Heart left ventricle (tissue), 16 donors: ENCODE measurements around the gene PDIA6. TPM values are rescaled to one million over a fixed set of nuclear protein-coding genes. Genes with fewer than 3 reads are reported as not detected.

Experiments used
- ATAC-seq, 4 donors: fragments of 200-7000 bp; cut with Tn5 transposase; one replicate each; pipeline ENCODE4 v1.9.1; 2020 to 2022; ENCODE audit warnings: moderate library complexity in 4 of 4, mild to moderate bottlenecking in 3 of 4, moderate number of reproducible peaks in 1 of 4
- DNase-seq, 5 donors: peaks; one replicate each; pipeline ENCODE4 v3.0.0-alpha.2; 2020
- H3K27ac ChIP-seq, 12 donors: fragments of 200-600 bp; sonication (generic) in 4 of 12; one replicate each; pipeline versions ENCODE4 v1.5.0 to v1.8.0; 2016 to 2022; ENCODE audit warnings: mild to moderate bottlenecking in 2 of 12
- H3K27me3 ChIP-seq, 9 donors: fragments of 200-600 bp; sonication (generic) in 2 of 9; one replicate each; pipeline versions ENCODE4 v1.5.1 to v1.8.0; 2016 to 2022; ENCODE audit warnings: mild to moderate bottlenecking in 3 of 9
- H3K36me3 ChIP-seq, 9 donors: fragments of 200-600 bp; sonication (generic) in 2 of 9; one replicate each; pipeline versions ENCODE4 v1.5.0 to v1.8.0; 2018 to 2022; ENCODE audit warnings: mild to moderate bottlenecking in 2 of 9
- H3K4me1 ChIP-seq, 12 donors: fragments of 200-600 bp; sonication (generic) in 4 of 12; one replicate each; pipeline versions ENCODE4 v1.5.0 to v1.8.0; 2016 to 2022; ENCODE audit warnings: mild to moderate bottlenecking in 3 of 12
- H3K4me3 ChIP-seq, 12 donors: fragments of 200-600 bp; sonication (generic) in 4 of 12; one replicate each; pipeline versions ENCODE4 v1.5.0 to v1.8.0; 2017 to 2022; ENCODE audit warnings: mild to moderate bottlenecking in 9 of 12, moderate library complexity in 4 of 12
- H3K9me3 ChIP-seq, 12 donors: fragments of 200-600 bp; sonication (generic) in 4 of 12; one replicate each; pipeline versions ENCODE4 v1.5.0 to v1.8.0; 2016 to 2022; ENCODE audit warnings: mild to moderate bottlenecking in 1 of 12
- POLR2A ChIP-seq, 2 donors: fragments of 450-650 bp; IDR thresholded peaks; one replicate each; pipeline ENCODE4 v1.6.1; 2017; ENCODE audit warnings: antibody characterized with exemption in 2 of 2, mild to moderate bottlenecking in 2 of 2, moderate library complexity in 2 of 2
- WGBS, 4 donors: extraction: QIAGEN DNeasy Blood & Tissue Kit in 2 of 4; methylation state at CpG; one replicate each; pipeline versions ENCODE4 v1.1.5 to v1.1.7; 2013 to 2018; 5-methylcytosine and 5-hydroxymethylcytosine counted together
- intact Hi-C, 10 donors: fragments of 100-400 bp; cut with DNase I; formaldehyde crosslinking; loops; one replicate each; pipeline versions ENCODE4 v1.11.1 to v1.14.2; 2022
- polyA plus RNA-seq, 2 donors: library from polyadenylated mRNA; stranded (reverse); fragments of 200-250 nt; gene quantifications; one replicate each; pipeline ENCODE4 v1.2.3, GENCODE V29; 2013
- total RNA-seq, 9 donors: library from RNA; depleted of rRNA in 2 of 9; stranded (reverse); fragments of >200 nt in 2 of 9; fragmentation: NEBNext Ultra II Directional in 3 of 9; extraction: Animal tissue kit (Norgen Biotek cat#: 25700) in 3 of 9; gene quantifications; one replicate each; pipeline versions ENCODE4 v1.1.0 to v1.2.4, GENCODE V29; 2016 to 2023
- TF ChIP-seq, protein P1 (sequence below), 12 donors: fragments of 200-600 bp; sonication (generic) in 4 of 12; IDR thresholded peaks; one replicate each; pipeline versions ENCODE4 v1.5.0 to v1.8.0; 2018 to 2022; ENCODE audit warnings: antibody characterized with exemption in 12 of 12, mild to moderate bottlenecking in 5 of 12
- donor health status: ischemic (EF 13 %, LVEDD 7.1; RV severe dilation, severe dysfunction).
- donor health status: healthy with polysubstance abuse.
- donor health status: DM: no; HTN: yes; CAD: no.
- donor health status: DM: no; HTN: no; CAD: no.
- donor health status: ischemic (EF 25% LVEDD 6.9; RV normal size, moderate dysfunction).
- donor health status: ischemic (EF 25% LVEDD 5.7; RV mildly dilated, moderate dysfunction).
- donor health status: healthy.
- donor health status: DM: yes; HTN: yes; CAD: no.
- donor health status: ischemic (EF 35%, LVEDD 5.7; RV mildly dilated, moderate dysfunction).
- donor health status: nonischemic (EF 11% LVEDD 7.7; RV severe dilation, severe dysfunction).
- donor health status: DM: yes; HTN: yes; CAD: no.
- donor health status: PGD.
- donor health status: ischemic (EF 29% LVEDD 5.4; RV normal size, mild dysfunction).
- donor health status: nonischemic (EF 23%, LVEDD 6.1; RV moderate dilation, normal function).

The PDIA6 gene
- total and polyA plus RNA-seq, 11 donors = 32.0 to 402 (median 110) TPM

DNA sequence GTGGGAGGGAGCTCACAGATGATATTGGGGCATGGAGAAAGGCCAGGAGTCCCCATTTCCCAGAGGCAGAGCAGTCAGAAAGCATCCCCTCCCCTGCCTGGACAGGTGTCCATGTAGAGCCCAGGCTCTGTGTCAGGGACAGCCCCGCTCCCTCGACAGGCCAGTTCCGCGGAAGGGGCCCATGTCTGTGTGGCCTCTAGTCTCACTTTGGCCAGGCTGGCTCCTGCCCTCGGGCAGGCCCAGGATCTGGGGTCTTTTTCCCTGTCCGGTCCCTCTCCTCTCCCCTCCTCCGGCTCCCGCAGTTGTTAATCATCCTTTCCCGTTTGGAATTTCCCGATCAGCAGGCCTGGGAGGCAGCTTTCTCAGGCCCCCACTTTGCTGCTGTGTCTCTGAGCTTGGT is 20.4 kb upstream of the PDIA6 start:
- no peak for ATAC-seq
- H3K4me1 ChIP-seq = peaks cover 0 to 14% (median 1%) of the 10 kb centered on the region in 12 donors
- intact Hi-C loops = loop anchor here in 5 of 10 donors (2.0 to 10.0 kb wide), 7 partner anchors 79 to 752 kb away; partner anchors contain the start of gene KCNF1 (in 2 of the 5)
- H3K4me3 ChIP-seq = no peak overlapping the region
- DNase-seq = no peak
- no peaks in the 10 kb centered on the region for H3K9me3 ChIP-seq
- H3K27ac ChIP-seq = no peak overlapping the region
- TF ChIP-seq, protein P1, sequence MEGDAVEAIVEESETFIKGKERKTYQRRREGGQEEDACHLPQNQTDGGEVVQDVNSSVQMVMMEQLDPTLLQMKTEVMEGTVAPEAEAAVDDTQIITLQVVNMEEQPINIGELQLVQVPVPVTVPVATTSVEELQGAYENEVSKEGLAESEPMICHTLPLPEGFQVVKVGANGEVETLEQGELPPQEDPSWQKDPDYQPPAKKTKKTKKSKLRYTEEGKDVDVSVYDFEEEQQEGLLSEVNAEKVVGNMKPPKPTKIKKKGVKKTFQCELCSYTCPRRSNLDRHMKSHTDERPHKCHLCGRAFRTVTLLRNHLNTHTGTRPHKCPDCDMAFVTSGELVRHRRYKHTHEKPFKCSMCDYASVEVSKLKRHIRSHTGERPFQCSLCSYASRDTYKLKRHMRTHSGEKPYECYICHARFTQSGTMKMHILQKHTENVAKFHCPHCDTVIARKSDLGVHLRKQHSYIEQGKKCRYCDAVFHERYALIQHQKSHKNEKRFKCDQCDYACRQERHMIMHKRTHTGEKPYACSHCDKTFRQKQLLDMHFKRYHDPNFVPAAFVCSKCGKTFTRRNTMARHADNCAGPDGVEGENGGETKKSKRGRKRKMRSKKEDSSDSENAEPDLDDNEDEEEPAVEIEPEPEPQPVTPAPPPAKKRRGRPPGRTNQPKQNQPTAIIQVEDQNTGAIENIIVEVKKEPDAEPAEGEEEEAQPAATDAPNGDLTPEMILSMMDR (IDR thresholded peaks at IDR 0.05) = no peak
- TF ChIP-seq POLR2A (IDR thresholded peaks at IDR 0.05) = no peak
- peaks cover 6 to 47% (median 13%) of the 10 kb centered on the region in 9 donors for H3K27me3 ChIP-seq
- 69 to 87% (median 79%) methylated on average over 10 of the region's 10 CpGs for WGBS, 4 donors
- no peaks in the 10 kb centered on the region for H3K36me3 ChIP-seq

DNA sequence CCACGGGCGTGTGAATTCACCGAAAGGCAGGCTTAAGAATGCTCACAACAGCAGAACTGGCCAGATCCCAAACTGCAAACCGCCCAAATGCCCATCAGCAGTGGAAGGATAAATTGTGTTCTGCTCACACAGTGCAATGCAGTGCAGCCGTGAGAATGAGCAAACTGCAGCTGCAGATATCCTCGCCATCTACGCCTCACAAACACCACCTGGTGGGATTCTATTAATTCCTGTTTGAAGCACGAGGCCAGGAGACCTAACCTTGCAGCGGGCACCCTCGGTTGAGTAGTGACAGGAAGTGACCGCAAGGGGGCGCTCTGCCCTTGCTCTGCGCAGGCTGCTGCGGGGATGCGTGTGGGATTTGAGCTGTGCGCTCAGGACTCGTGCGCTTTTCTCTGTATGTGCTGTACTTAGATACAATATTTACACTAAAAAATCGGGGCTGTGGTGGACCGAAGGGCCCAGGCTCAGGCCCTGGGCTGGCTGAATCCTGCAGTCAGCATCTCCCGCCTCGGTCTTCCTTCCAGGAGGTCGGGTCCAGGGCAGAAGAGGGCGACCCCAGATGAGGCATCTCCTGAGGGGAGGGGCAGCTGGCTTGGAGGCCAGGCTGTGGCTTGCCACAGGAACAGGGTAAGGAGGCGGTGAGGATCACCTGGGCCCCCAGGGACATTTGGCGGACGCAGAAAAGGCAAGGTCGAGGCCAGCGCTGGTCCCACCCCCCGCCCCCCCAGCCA is 19.8 kb upstream of the PDIA6 start:
- TF ChIP-seq, protein P1 (IDR thresholded peaks at IDR 0.05) = peak; percentile 92 to 99 (median 96)
- no peak for TF ChIP-seq POLR2A (IDR thresholded peaks at IDR 0.05)
- Histone ChIP-seq H3K9me3 (no peaks in the 10 kb centered on the region), H3K4me1 (peaks cover 0 to 14% (median 1%) of the 10 kb centered on the region in 12 donors), H3K4me3 (no peak overlapping the region), H3K36me3 (no peaks in the 10 kb centered on the region), H3K27me3 (peaks cover 6 to 47% (median 13%) of the 10 kb centered on the region in 9 donors), H3K27ac (no peak overlapping the region)
- ATAC-seq (peak; percentile 69 to 85 (median 84)), DNase-seq (peak; percentile 73 to 89 (median 79))
- intact Hi-C loops = loop anchor here in 6 of 10 donors (1.0 to 10.0 kb wide), 8 partner anchors 80 to 752 kb away; partner anchors contain the start of gene KCNF1 (in 2 of the 6)
- WGBS, 4 donors = 7 to 16% (median 15%) methylated on average over 22 to 30 of the region's 30 CpGs

DNA sequence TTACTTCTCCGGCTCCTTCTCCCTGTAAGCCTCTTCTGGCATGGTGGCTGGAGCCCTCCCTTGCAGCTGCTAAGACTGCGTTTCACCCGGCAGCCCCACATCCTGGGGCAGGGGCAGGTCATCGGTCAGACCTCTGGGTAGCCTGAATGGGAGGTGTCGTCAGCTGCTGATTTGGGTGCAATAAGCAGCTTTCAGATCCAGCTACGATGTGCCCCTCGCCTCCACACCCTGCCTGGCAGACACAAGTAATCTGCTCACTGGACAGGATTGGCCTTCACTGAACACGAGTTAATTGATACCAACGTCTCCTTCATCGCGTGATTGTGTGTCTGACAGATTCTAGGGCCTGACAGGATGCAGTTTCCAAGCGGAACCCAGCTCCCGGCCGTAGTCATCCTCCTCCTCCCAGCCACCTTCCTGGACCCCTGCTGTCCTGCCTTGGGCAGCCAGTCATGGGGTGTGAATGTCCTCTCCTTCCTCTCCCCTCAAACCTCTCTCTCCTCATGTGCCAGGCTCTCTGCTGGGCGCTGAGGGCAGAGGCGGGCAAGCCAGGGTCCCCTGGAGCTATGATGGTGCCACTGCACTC is 18.9 kb upstream of the PDIA6 start:
- Histone ChIP-seq H3K4me1 (peaks cover 0 to 16% (median 1%) of the 10 kb centered on the region in 12 donors), H3K4me3 (no peak overlapping the region), H3K27me3 (peaks cover 6 to 47% (median 13%) of the 10 kb centered on the region in 9 donors), H3K9me3 (no peaks in the 10 kb centered on the region), H3K27ac (no peak overlapping the region), H3K36me3 (no peaks in the 10 kb centered on the region)
- DNase-seq = no peak
- intact Hi-C loops = loop anchor here in 5 of 10 donors (2.0 to 10.0 kb wide), 8 partner anchors 81 to 753 kb away; partner anchors contain the start of gene KCNF1 (in 2 of the 5)
- no peak for TF ChIP-seq POLR2A (IDR thresholded peaks at IDR 0.05)
- TF ChIP-seq, protein P1 (IDR thresholded peaks at IDR 0.05) = no peak
- WGBS, 4 donors = 36 to 39% (median 38%) methylated on average over 16 of the region's 16 CpGs
- no peak for ATAC-seq
